Activated T-helper 17 cell treated with anti-CD3 and anti-CD28 coated beads, Interleukin-2, amount 50 U/mL, for 72 hours (primary cell): ENCODE data around the gene PITPNM1. TPM values are rescaled to one million over a fixed set of nuclear protein-coding genes. Genes with fewer than 3 reads are reported as not detected.

Experiments used
- ATAC-seq: fragments of 150-1000 bp; cut with Tn5 transposase; replicated peaks from 2 replicates; pipeline ENCODE4 v1.10.0; 2021; ENCODE audit warnings: mild to moderate bottlenecking, moderate library complexity
- H3K27ac Mint-ChIP-seq: one replicate; pipeline ENCODE4 v1.8.0; 2022; ENCODE audit warnings: mixed read lengths
- H3K27me3 Mint-ChIP-seq: one replicate; pipeline ENCODE4 v1.8.0; 2022; ENCODE audit warnings: mixed read lengths
- H3K36me3 Mint-ChIP-seq: one replicate; pipeline ENCODE4 v1.8.0; 2022; ENCODE audit warnings: low read depth, mild to moderate bottlenecking, mixed read lengths
- H3K4me1 Mint-ChIP-seq: one replicate; pipeline ENCODE4 v1.8.0; 2022; ENCODE audit warnings: mixed read lengths
- H3K4me3 Mint-ChIP-seq: one replicate; pipeline ENCODE4 v1.8.0; 2022; ENCODE audit warnings: mild to moderate bottlenecking, mixed read lengths
- H3K9me3 Mint-ChIP-seq: one replicate; pipeline ENCODE4 v1.8.0; 2022; ENCODE audit warnings: mixed read lengths
- total RNA-seq, 2 donors: library from RNA; stranded (reverse); gene quantifications; one replicate each; pipeline ENCODE4 v1.2.3, GENCODE V29; 2022

The PITPNM1 gene
- total RNA-seq, 2 donors from 2014 or later = 97.9 to 111 TPM

DNA sequence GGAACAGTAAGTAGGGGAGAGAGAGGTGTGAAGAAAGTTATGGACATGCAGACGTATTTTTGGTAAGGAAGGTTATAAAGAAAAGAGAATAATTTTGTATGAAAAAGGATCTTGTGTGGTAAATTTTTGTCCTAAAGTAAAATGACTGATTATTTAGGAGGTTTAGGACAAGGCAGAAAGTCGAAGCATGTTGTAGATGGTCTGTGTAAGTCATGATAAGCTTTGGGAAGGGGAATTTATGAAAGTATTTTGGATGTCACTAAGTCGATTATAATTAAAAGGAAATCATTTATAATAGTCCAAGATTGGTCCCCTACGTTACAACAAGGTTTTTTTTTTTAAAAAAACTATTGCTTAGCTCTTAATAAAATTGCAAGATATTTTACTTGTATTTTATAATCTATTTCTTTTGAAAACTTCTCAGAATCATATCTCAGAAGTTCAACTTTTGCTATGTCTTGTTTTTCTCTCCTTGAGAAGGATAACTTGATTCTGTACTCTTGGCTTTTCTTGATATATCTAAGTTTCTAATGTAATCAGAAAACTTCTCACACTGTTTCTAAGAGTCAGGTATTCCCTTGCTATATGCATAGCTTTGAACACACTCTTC is 29.0 kb upstream of the PITPNM1 start:
- peaks cover 5% of the 10 kb centered on the region for H3K9me3 Mint-ChIP-seq
- no peak overlapping the region for H3K27ac Mint-ChIP-seq
- H3K4me3 Mint-ChIP-seq = no peak overlapping the region
- peaks cover 5% of the 10 kb centered on the region for H3K27me3 Mint-ChIP-seq
- no peaks in the 10 kb centered on the region for H3K4me1 Mint-ChIP-seq
- H3K36me3 Mint-ChIP-seq = no peaks in the 10 kb centered on the region
- ATAC-seq = no peak

DNA sequence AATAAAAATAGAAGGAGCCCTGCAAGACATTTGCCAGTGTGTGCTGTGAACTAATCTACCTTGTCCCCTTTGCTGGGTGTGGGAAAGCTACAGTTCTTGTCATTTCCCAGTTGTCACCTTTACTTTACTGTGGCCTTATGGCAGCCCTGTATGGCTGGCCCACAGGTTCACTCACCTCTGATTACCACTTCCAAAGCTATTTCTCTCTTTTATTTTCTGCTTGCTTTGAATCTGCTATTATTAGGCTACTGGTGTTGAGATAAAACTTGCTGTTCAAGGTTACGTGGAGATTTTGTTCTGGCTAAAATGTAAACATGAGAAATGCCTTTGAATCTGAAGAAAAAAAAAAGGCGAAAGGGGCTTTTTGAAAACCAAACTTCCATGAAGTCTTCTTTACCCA is 27.7 kb upstream of the PITPNM1 start:
- Mint-ChIP-seq H3K4me3 (no peak overlapping the region), H3K27me3 (peaks cover 5% of the 10 kb centered on the region), H3K27ac (no peak overlapping the region), H3K4me1 (no peaks in the 10 kb centered on the region), H3K36me3 (no peaks in the 10 kb centered on the region), H3K9me3 (peaks cover 5% of the 10 kb centered on the region)
- ATAC-seq = no peak

DNA sequence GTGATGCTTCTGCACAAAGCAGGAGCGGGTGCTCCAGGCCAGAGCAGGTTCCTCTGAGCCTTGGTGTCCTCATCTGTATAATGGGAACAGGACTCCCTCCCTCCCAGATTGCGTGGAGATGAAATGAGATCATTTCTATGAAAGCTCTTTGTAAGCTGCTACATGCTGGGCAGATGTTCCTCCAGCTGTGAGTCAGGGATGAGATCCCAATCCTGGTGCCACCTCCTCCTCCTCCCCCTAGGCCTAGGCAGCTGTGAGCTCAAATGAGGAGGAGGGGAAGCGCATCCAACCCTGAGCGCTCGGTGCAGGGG is 25.1 kb upstream of the PITPNM1 start:
- no peak overlapping the region for H3K4me3 Mint-ChIP-seq
- ATAC-seq = no peak
- H3K36me3 Mint-ChIP-seq = no peaks in the 10 kb centered on the region
- H3K27ac Mint-ChIP-seq = no peak overlapping the region
- H3K4me1 Mint-ChIP-seq = no peaks in the 10 kb centered on the region
- peaks cover 12% of the 10 kb centered on the region for H3K27me3 Mint-ChIP-seq
- H3K9me3 Mint-ChIP-seq = peaks cover 5% of the 10 kb centered on the region

DNA sequence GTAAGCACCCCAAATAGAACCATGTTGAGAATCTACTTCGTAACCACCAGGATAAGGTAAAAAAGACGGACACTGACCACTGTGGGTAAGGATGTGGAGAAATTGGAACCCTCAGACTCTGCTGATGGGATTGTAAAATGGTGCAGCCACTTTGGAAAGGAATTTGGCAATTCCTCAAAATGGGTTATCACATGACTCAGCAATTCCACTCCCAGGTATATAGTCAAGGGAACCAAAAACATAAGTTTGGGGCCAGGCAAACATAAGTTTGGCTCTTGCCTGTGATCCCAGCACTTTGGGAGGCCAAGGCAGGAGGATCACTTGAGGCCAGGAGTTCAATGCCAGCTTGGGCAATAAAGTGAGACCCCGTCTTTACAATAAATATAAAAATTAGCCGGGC is 23.2 kb upstream of the PITPNM1 start:
- H3K27ac Mint-ChIP-seq = no peak overlapping the region
- no peaks in the 10 kb centered on the region for H3K36me3 Mint-ChIP-seq
- H3K27me3 Mint-ChIP-seq = peaks cover 11% of the 10 kb centered on the region
- H3K9me3 Mint-ChIP-seq = no peaks in the 10 kb centered on the region
- H3K4me3 Mint-ChIP-seq = no peak overlapping the region
- ATAC-seq = no peak
- peaks cover 4% of the 10 kb centered on the region for H3K4me1 Mint-ChIP-seq

DNA sequence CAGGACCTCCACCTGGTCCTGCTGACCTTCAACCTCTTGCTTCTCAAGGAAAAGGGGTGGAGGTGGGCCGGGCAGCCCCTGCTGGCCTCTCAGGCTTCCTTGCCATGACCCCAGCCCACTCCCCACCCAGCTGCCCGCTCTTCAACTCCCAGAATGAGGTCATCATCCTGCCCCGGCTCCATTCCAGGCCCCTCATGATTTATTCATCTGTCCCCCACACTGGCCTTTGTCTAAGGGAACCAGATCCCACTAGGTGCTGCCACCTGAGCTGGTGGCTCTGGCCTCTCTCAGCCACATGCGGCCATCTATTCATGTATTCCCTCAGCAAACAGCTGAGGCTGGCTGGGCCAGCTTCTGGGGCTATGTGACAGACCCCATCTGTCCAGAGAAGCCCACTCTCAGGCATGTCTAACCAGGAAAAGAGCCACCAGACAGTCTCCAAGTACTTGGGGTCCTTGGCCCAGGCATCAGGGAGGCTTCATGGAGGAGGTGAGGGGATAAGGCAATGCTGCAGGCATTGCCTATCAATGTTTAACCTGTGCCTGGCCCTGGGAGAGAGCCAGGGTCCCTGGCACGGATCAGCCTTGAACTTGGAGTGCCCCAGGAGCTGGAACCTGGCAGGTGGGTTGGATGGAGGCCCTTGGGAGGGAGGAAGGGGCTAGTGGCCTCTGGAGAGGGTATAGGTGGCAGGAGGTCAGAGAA is 20.3 kb upstream of the PITPNM1 start:
- Mint-ChIP-seq H3K9me3 (no peaks in the 10 kb centered on the region), H3K36me3 (no peaks in the 10 kb centered on the region), H3K4me1 (peaks cover 4% of the 10 kb centered on the region), H3K27me3 (peaks cover 11% of the 10 kb centered on the region), H3K4me3 (no peak overlapping the region), H3K27ac (no peak overlapping the region)
- no peak for ATAC-seq

DNA sequence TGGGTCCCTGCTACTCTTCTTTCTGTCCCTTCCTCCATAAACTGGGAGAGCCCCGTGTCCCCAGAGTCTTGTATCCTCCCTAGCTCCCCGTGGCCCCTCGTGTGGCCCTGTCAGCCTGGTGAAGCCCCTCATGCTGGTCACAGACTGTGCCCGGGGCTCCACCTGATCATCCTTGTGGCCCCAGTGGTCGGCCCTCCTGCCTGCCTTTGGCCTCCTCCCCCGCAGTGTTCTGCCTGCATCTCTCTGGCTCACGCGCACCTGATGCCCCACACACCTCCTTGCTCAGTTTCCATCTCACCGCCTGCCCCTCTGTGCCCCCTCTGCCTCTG is 19.3 kb upstream of the PITPNM1 start:
- no peak overlapping the region for H3K27ac Mint-ChIP-seq
- H3K27me3 Mint-ChIP-seq = peaks cover 11% of the 10 kb centered on the region
- H3K36me3 Mint-ChIP-seq = no peaks in the 10 kb centered on the region
- H3K9me3 Mint-ChIP-seq = no peaks in the 10 kb centered on the region
- H3K4me1 Mint-ChIP-seq = peaks cover 4% of the 10 kb centered on the region
- no peak for ATAC-seq
- no peak overlapping the region for H3K4me3 Mint-ChIP-seq

DNA sequence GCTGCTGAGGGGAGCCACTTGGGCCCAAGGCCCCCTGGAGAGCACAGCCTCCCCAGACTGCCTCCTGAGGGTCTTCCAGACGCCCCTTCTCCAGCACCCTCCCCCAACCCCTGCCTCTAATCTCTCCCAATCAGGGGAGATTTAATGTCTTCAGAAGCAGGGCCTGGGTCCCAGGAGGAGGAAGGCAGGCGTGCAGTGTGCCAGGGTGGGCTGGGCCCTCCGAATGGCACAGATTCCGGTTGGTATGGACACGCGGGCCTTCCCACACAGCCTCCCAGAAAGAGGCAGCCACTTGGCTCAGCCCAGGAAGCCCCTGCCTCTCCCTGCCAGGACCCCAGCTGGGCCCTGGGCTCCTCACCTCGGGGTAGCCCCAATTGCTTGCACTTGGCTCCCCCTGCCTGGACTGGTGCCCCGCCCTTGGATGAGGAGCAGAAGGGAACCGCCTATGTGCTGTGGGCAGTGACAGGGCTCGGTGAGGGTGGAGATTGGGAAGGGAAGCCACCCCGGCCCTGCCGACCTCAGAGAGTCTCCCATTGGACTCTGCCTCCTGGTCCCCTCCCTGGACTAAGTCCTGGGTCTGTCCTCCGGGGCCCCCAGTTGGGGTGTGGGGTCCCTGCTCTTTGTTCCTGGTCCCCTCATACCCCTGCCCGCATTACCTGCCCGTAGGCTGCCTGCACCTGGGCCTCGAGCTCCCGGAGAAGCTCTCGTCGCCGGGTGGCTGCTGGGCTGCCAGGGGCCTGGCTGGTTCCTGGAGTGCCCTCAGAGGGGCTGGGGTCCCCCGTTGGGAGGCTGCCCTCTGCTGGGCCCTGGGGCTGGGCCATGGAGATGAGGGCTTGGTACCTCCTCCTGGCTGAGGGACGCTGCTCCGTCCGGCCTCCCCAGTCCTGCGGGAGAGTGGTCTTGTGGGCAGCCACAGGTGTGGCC is 18.7 kb upstream of the PITPNM1 start:
- H3K4me3 Mint-ChIP-seq = no peak overlapping the region
- ATAC-seq = no peak
- no peak overlapping the region for H3K27ac Mint-ChIP-seq
- no peaks in the 10 kb centered on the region for H3K36me3 Mint-ChIP-seq
- no peaks in the 10 kb centered on the region for H3K9me3 Mint-ChIP-seq
- H3K4me1 Mint-ChIP-seq = peaks cover 4% of the 10 kb centered on the region
- peaks cover 11% of the 10 kb centered on the region for H3K27me3 Mint-ChIP-seq

DNA sequence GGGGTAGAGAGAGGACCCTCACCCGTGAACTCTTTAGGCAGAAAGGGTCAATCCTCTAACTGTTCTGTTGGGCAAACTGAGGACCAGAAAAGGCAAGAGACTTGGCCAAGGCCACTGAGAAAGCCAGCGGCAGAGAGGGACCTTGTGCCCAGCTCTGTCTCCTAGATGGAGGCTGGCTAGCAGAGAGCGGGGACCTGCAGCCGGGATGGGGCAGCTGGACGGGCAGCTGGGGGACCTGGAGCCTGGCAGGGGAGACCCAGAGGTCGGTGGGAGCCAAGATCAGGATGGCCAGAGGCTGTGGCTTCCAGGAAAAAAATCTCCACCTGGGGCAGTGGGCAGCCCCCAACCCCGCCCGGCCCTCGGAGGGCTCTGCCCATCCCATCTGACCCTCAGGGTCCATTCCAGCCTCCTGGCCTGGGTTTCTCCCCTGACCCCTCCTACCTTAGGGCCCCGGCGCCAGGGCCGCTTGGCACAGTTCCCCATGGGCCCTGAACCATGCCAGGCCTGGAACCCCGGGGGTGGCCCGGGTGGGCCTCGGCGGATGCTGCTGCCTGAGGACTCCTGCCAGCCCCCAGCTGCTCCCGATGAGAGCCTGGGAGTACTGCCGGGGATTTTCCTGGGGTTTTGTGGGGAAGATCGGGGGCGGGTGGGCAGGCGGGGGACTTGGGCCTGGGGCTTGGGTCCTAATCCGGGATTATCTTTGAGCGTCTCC is 17.8 kb upstream of the PITPNM1 start, which contains the start of gene CABP2:
Gene CABP2, minus strand, starts transcription at position 603 of the 712 bp plus-strand sequence. Its CDS starts 120 bp downstream, at position 483.
- no peaks in the 10 kb centered on the region for H3K36me3 Mint-ChIP-seq
- no peaks in the 10 kb centered on the region for H3K9me3 Mint-ChIP-seq
- H3K4me3 Mint-ChIP-seq = no peak within 1 kb of the TSS
- no peak within 1 kb of the TSS for H3K27ac Mint-ChIP-seq
- H3K27me3 Mint-ChIP-seq = peaks cover 11% of the 10 kb centered on the region
- peaks cover 4% of the 10 kb centered on the region for H3K4me1 Mint-ChIP-seq
- ATAC-seq = no peak

DNA sequence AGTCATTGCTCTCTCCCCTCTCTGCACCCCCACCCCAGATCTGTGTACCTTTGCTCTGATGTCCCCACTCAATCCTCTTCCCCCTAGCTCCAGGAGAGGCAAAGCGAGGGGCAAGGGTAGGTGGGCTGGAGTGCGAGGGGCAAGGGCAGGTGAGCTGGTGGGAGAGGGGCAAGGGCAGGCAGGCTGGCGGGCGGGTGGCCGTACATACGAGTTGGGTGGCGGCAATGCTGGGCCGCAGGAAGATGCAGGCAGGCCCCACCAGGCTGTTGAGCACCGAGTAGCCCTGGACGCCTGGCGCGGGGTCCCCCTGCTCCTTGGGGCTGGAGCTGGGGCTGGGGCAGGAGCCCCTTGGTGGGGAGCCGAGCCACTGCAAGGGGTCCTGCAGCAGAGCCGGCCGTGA is 17.2 kb upstream of the PITPNM1 start:
- H3K27ac Mint-ChIP-seq = no peak overlapping the region
- no peak for ATAC-seq
- peaks cover 4% of the 10 kb centered on the region for H3K4me1 Mint-ChIP-seq
- H3K9me3 Mint-ChIP-seq = no peaks in the 10 kb centered on the region
- H3K27me3 Mint-ChIP-seq = peaks cover 8% of the 10 kb centered on the region
- no peak overlapping the region for H3K4me3 Mint-ChIP-seq
- H3K36me3 Mint-ChIP-seq = no peaks in the 10 kb centered on the region

DNA sequence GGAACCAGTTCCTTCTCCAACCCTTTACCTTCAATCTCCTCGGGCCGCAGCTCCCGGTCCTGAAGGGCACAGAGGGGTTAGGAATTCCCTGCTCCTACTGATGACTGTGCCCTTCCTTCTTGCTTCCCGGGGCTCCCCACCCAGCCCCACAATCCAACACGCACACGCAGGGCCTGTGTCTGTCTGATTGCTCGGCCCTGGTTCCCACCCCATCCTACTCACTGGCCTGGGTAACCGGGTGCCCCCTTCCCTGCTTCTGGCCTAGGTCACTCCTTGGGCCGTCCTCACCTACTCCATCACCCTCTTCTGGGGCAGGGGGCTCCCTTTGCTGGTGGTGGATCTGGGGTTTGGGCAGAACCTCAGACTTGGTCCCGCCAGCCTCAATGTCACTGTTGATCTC is 16.8 kb upstream of the PITPNM1 start:
- Mint-ChIP-seq H3K27me3 (peaks cover 4% of the 10 kb centered on the region), H3K36me3 (no peaks in the 10 kb centered on the region), H3K27ac (no peak overlapping the region), H3K9me3 (no peaks in the 10 kb centered on the region), H3K4me3 (no peak overlapping the region), H3K4me1 (peaks cover 4% of the 10 kb centered on the region)
- ATAC-seq = no peak

DNA sequence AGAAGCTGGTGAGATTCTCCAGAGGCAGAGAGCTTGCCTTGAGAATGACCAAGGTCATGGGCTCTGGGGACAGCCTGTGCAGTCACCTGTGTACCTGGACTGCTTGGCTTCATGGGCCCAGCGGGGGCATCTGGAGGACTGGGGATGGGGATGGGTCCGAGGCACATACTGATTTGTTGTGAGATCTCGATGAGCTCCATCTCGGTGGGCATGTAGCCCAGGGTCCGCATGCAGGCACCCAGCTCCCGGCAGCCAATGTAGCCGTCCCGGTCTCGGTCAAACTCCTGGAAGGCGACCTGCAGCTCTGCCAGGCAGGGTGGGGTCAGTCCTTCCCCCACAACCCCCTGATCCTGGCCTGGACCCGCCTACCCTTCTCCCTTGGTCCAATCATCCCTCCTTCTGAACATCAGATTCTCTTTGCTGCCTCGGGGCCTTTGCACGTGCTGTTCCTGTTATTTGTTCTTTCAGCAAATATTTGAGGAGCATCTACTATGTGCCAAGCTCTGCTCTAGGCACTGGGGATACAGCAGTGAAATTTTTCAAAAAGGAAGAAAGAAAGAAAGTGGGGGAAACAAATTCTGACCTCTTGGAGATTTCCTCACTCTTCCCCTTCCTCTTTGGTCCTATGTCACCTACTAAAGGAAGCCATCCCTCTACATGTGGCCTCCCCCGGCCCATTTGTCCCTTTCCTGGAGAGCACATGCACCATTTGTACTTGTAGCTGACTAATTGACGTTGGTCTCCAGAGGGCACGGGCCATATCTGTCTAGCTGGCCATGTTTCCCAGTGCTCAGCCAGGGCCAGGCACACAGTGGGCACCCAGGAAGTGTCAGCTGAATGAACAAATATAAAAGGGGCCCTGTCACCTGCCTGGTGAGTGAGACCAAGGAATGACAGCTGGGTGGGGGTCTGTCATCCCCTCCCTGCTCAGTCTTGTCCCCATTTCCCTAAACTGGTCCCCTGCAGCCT is 16.0 kb upstream of the PITPNM1 start:
- Mint-ChIP-seq H3K9me3 (no peaks in the 10 kb centered on the region), H3K27me3 (peaks cover 4% of the 10 kb centered on the region), H3K4me3 (no peak overlapping the region), H3K36me3 (no peaks in the 10 kb centered on the region), H3K27ac (no peak overlapping the region), H3K4me1 (peaks cover 4% of the 10 kb centered on the region)
- no peak for ATAC-seq

DNA sequence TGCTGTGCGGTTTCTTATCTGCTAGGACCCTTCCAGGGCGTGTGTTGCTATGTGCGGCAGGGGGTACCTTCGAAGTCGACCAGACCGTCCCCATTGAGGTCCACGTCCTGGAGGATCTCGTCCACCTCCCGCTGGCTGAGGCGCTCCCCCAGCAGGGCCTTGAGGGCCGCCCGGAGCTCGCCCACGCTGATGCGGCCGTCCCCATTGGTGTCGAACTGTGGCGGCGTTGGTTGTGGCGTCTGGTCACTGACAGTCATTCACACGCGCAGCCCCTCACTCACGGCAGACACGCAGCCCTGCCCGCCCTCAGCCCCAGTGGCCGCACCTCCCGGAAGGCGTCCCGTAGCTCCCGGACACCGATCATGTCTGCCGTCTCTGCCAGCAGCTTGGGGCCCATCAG is 14.6 kb upstream of the PITPNM1 start:
- H3K36me3 Mint-ChIP-seq = no peaks in the 10 kb centered on the region
- H3K9me3 Mint-ChIP-seq = no peaks in the 10 kb centered on the region
- no peak overlapping the region for H3K27ac Mint-ChIP-seq
- peaks cover 2% of the 10 kb centered on the region for H3K4me1 Mint-ChIP-seq
- peaks cover 3% of the 10 kb centered on the region for H3K27me3 Mint-ChIP-seq
- no peak overlapping the region for H3K4me3 Mint-ChIP-seq
- no peak for ATAC-seq

DNA sequence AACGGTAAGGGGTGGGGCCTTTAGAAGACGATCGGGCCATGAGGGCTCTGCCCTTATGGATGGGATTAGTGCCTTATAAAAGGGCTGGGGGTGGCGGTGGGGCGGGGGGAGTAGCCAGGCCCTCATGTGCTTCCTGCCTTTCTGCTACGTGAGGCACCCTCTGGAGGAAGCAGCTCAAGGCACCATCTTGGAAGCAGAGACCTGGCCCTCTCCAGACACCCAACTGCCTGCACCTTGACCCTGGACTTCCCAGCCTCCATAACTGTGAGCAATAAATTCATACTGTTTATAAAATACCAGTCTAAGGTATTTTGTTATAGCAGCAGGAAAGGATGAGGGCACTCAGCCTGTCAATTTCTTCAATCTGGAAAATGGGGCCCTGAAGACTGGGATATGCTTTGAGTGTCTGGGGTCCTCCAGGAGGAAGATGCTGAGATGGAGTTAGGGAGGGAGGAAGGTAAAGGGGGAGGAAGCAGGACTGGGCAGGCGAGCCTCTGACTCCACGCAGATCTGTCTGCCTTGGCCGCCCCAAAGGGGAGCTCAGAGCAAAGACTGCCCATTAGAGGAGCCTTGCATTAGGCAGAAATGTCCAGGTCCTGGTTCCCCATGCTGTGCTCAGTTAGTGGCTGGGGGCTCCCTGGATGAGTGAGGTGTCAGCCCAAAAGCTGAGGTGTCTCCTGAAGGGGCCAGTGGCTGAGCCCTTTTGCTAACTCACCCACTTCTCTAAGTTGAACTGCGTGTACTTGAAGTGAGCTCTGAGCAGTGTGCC is 12.8 kb upstream of the PITPNM1 start:
- Mint-ChIP-seq H3K27me3 (peaks cover 8% of the 10 kb centered on the region), H3K27ac (no peak overlapping the region), H3K36me3 (no peaks in the 10 kb centered on the region), H3K9me3 (no peaks in the 10 kb centered on the region), H3K4me1 (no peaks in the 10 kb centered on the region), H3K4me3 (no peak overlapping the region)
- ATAC-seq = no peak
